Muscle of back (tissue), 11 donors: ENCODE data around the gene CDH8. TPM values are rescaled to one million over a fixed set of nuclear protein-coding genes. Genes with fewer than 3 reads are reported as not detected.

Experiments
- DNase-seq, 3 donors: peaks; one replicate each; pipeline versions ENCODE4 v3.0.0 to v3.0.0-alpha.2; 2013
- polyA plus RNA-seq, 10 donors: library from polyadenylated mRNA; unstranded; fragments of 120-200 nt; gene quantifications; one replicate each; pipeline ENCODE4 v1.2.1, GENCODE V29; 2013; ENCODE audit not compliant: insufficient read length in 10 of 10

CDH8 gene
- polyA plus RNA-seq, 10 donors: 1.9 to 4.1 (median 2.8) TPM

GRCh38 chr16:62033065-62033464 is 3.2 kb downstream of the CDH8 start:
- DNase-seq: no peak

GRCh38 chr16:62029947-62030346 is 6.3 kb downstream of the CDH8 start:
- DNase-seq: no peak

- no peak for DNase-seq
Observed at GRCh38 chr16:62022688-62023087, 13.6 kb downstream of the CDH8 start.

GRCh38 chr16:62021161-62021581 is 15.1 kb downstream of the CDH8 start:
- DNase-seq: peak; percentile 42 to 85 (median 75)

GRCh38 chr16:62020681-62021080 is 15.6 kb downstream of the CDH8 start:
- DNase-seq: peak in 1 of 3 donors; percentile 33

GRCh38 chr16:62019851-62020250 is 16.4 kb downstream of the CDH8 start:
- peak in 1 of 3 donors; percentile 40 for DNase-seq

GRCh38 chr16:62018301-62019060 is 17.8 kb downstream of the CDH8 start:
- DNase-seq: no peak

GRCh38 chr16:62014319-62014923 is 21.8 kb downstream of the CDH8 start:
- no peak for DNase-seq

- no peak for DNase-seq
Observed at GRCh38 chr16:62010186-62010585, 26.1 kb downstream of the CDH8 start.

- DNase-seq: no peak
Observed at GRCh38 chr16:61998460-61998859, 37.8 kb downstream of the CDH8 start.

GRCh38 chr16:61993108-61993507 is 43.1 kb downstream of the CDH8 start:
- DNase-seq: no peak

GRCh38 chr16:61987474-61988012 is 48.7 kb downstream of the CDH8 start:
- no peak for DNase-seq

GRCh38 chr16:61969077-61969382 is 67.2 kb downstream of the CDH8 start:
- peak in 1 of 3 donors; percentile 0 for DNase-seq

- peak; percentile 6 to 36 (median 18) for DNase-seq
Observed at GRCh38 chr16:61968242-61969076, 67.8 kb downstream of the CDH8 start.

GRCh38 chr16:61957075-61957855 is 79.0 kb downstream of the CDH8 start:
- DNase-seq: no peak

- DNase-seq: no peak
Observed at GRCh38 chr16:61952841-61953240, 83.4 kb downstream of the CDH8 start.

- no peak for DNase-seq
Observed at GRCh38 chr16:61948414-61948813, 87.8 kb downstream of the CDH8 start.

GRCh38 chr16:61946019-61946418 is 90.2 kb downstream of the CDH8 start:
- DNase-seq: no peak

- DNase-seq: no peak
Observed at GRCh38 chr16:61945511-61945910, 90.7 kb downstream of the CDH8 start.

- no peak for DNase-seq
Observed at GRCh38 chr16:61944004-61944403, 92.2 kb downstream of the CDH8 start.

GRCh38 chr16:61940611-61941010 is 95.6 kb downstream of the CDH8 start:
- no peak for DNase-seq

GRCh38 chr16:61937646-61938045 is 98.6 kb downstream of the CDH8 start:
- no peak for DNase-seq
